Nephron (organoid): Measurements from ENCODE around the gene ASAP2.

Source experiments
- H3K27ac Mint-ChIP-seq, 3 experiments: 2 replicates each; pipeline ENCODE4 v1.8.0; 2020; ENCODE audit warnings: mixed read lengths in 3 of 3, mild to moderate bottlenecking in 2 of 3, moderate library complexity in 1 of 3
- H3K27me3 Mint-ChIP-seq: 2 replicates; pipeline ENCODE4 v1.8.0; 2021; ENCODE audit warnings: low read depth, mild to moderate bottlenecking, moderate library complexity, mixed read lengths
- H3K36me3 Mint-ChIP-seq: 2 replicates; pipeline ENCODE4 v1.8.0; 2020; ENCODE audit warnings: low read depth, mixed read lengths
- H3K4me1 Mint-ChIP-seq: 2 replicates; pipeline ENCODE4 v1.8.0; 2020; ENCODE audit warnings: mixed read lengths
- H3K4me3 Mint-ChIP-seq, 3 experiments: 2 replicates each; pipeline ENCODE4 v1.8.0; 2020; ENCODE audit warnings: mild to moderate bottlenecking in 3 of 3, mixed read lengths in 3 of 3, moderate library complexity in 2 of 3
- H3K9me3 Mint-ChIP-seq: 2 replicates; pipeline ENCODE4 v1.8.0; 2020; ENCODE audit warnings: mixed read lengths
- CTCF ChIP-seq, 3 experiments: fragments of 200-600 bp; sonication (generic); IDR thresholded peaks; one replicate each; pipeline ENCODE4 v1.5.0; 2021; ENCODE audit warnings: antibody characterized with exemption in 3 of 3; ENCODE audit not compliant: unreplicated experiment in 3 of 3

The ASAP2 gene

GRCh38 chr2:9169349-9170107 is 37.1 kb upstream of the ASAP2 start:
- TF ChIP-seq CTCF (IDR thresholded peaks at IDR 0.05; ENCODE audit: unreplicated experiment in 3 of 3): no peak
- Mint-ChIP-seq H3K4me1 (peaks cover under 1% of the 10 kb centered on the region), H3K27me3 (peaks cover 8% of the 10 kb centered on the region), H3K9me3 (no peaks in the 10 kb centered on the region), H3K36me3 (no peaks in the 10 kb centered on the region), H3K27ac (no peak overlapping the region), H3K4me3 (no peak overlapping the region)

DNA sequence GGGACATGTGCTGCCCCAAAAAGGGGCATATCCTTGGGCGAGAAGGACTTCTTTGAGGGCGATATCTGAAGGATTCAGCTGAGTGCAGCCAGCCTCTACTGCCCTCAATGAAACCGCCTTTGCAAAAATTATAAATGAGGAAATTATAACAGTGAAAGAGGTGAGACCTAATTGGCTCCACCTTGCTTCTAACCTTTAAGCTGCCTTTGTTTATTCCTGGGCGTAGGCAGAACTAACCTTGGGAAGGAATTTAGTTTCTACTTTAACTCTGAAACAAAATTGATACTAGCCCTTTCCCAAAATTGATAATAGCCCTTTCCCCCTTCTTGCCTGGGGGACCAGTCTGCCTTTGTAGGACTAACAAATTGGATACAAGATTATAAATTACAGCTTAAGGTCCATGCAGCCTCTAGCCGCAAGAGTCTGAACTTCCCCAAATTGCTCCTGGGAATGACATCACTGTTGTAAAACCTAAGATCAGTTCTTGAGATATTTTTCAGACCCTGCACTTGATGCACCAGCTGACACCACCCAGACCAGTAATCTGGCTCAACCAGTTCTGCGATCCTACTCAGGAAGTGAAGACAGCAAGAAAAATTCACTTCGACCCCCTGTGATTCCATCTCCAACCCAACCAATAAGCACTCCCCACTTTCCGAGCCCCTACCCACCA is 36.0 kb upstream of the ASAP2 start:
- Mint-ChIP-seq H3K9me3 (no peaks in the 10 kb centered on the region), H3K27ac (peak overlapping the region in 2 of 3 experiments; percentile 34 to 37), H3K27me3 (peaks cover 8% of the 10 kb centered on the region), H3K4me3 (no peak overlapping the region), H3K4me1 (peaks cover 6% of the 10 kb centered on the region), H3K36me3 (no peaks in the 10 kb centered on the region)
- TF ChIP-seq CTCF (IDR thresholded peaks at IDR 0.05; ENCODE audit: unreplicated experiment in 3 of 3): no peak

DNA sequence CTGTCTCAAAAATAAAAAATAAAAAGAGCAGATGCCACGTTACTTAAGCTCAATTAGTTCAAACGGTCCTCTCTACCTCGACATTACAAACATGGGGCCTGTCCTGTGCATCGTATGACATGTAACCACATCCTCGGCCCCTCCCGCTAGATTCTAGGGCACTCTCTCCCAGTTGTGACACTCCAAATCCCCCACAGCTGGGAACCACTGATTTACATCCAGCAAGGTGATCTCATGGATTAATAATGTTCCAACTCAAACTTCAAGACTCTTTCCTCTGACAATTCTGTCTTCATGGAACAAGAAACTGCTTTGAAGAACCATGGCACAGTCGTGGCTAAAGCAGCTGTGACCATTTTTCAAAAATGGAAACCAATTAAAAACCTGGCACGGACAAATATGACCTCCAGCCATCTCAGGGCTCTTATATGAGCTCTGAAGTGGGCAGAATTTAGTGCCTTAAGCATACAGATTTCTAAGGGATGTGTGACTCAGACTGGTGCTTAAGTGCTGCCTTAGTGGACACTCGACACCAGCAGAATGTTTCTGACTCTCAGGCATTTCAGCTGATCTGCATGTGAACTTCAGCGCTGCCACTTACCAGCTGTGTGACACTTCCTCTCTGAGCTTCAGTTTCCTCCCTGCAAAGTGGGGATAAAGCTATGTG is 31.7 kb upstream of the ASAP2 start:
- peaks cover 30% of the 10 kb centered on the region for H3K4me1 Mint-ChIP-seq
- no peak for TF ChIP-seq CTCF (IDR thresholded peaks at IDR 0.05; ENCODE audit: unreplicated experiment in 3 of 3)
- no peaks in the 10 kb centered on the region for H3K36me3 Mint-ChIP-seq
- H3K9me3 Mint-ChIP-seq: no peaks in the 10 kb centered on the region
- peak overlapping the region; percentile 40 to 82 (median 54) for H3K27ac Mint-ChIP-seq
- H3K27me3 Mint-ChIP-seq: no peaks in the 10 kb centered on the region
- no peak overlapping the region for H3K4me3 Mint-ChIP-seq

DNA sequence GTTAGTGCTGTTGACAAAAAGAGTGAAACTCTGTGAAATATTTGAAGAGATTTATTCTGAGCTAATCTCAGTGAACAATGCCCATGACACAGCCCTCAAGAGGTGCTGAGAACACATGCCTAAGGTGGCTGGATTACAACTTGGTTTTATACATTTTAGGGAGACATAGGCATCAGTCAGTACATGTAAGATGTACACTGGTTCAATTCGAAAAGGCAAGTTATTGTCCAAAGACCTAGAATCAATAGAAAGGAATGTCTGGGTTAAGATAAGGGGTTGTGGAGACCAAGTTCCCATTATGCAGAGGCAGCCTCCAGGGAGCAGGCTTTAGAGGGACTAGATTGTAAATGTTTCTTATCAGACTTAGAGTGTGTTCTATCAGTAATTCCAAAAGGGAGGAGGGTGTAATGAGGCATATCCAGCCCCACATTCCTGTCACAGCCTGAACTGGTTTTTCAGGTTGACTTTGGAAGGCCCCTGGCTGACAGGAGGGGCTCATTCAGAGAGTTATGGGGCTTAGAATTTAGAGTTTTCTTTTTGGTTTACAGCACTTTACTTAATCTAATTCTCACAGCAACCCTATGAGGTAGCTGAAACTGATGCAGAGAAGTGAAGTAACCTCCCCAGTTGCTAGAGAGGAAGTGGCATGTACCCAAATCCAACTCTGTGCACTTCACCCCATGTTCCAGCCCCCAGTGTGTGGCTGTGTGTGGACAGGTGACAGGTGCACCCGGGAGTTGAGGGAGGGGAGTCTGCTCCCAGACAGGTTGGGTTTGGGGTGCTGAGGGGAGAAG is 28.3 kb upstream of the ASAP2 start:
- TF ChIP-seq CTCF (IDR thresholded peaks at IDR 0.05; ENCODE audit: unreplicated experiment in 3 of 3): no peak
- Mint-ChIP-seq H3K4me1 (peaks cover 30% of the 10 kb centered on the region), H3K36me3 (no peaks in the 10 kb centered on the region), H3K9me3 (peaks cover 4% of the 10 kb centered on the region), H3K27me3 (no peaks in the 10 kb centered on the region), H3K4me3 (peak overlapping the region in 1 of 3 experiments; percentile 44), H3K27ac (peak overlapping the region; percentile 95 to 99 (median 98))

DNA sequence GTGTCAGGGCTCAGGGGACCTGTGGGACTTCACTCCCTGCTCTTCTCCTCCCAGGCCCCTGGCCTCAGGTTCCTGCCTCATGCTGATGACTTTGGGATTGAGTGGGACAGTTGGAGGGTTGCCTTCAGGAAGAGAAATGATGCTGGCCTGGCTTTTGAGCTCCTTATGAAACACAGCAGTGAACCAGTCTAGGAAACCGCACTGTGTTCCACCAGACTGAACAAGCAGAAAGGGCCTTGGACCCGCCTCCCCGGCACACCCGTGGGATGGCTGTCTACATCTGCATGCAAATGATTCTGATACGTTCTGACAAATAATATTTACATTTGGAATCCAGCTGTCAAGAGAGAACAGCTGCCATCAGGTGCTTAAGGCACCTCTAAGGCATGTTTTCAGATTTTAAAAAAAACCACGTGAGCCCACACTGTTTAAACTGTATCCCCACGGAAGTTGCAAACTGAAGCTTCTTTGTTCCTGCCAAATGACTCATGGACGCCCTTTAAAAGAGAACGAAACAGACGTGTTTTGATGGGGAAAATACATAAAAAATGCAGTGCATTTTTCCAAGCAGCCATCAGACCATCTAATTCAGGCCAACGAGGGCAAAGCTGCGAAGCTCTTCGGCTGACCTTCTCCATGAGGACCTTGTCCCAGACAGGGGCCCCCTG is 27.6 kb upstream of the ASAP2 start:
- Mint-ChIP-seq H3K27me3 (no peaks in the 10 kb centered on the region), H3K4me1 (peaks cover 30% of the 10 kb centered on the region), H3K36me3 (no peaks in the 10 kb centered on the region), H3K27ac (peak overlapping the region; percentile 95 to 99 (median 98)), H3K4me3 (peak overlapping the region in 1 of 3 experiments; percentile 44), H3K9me3 (peaks cover 4% of the 10 kb centered on the region)
- TF ChIP-seq CTCF (IDR thresholded peaks at IDR 0.05; ENCODE audit: unreplicated experiment in 3 of 3): no peak
